Skeletal muscle tissue (tissue), 5 donors: ENCODE data around the gene DAW1. TPM values are rescaled to one million over a fixed set of nuclear protein-coding genes. Genes with fewer than 3 reads are reported as not detected.

Source experiments
- H3K27ac ChIP-seq: one replicate; pipeline ENCODE4 v1.7.0; 2013; ENCODE audit warnings: mild to moderate bottlenecking, low read depth, low read length, inconsistent platforms
- H3K27me3 ChIP-seq, 3 donors: one replicate each; pipeline ENCODE4 v1.7.0; 2013; ENCODE audit warnings: low read length in 3 of 3; ENCODE audit not compliant: control insufficient read depth in 3 of 3, insufficient read depth in 3 of 3
- H3K36me3 ChIP-seq, 3 donors: one replicate each; pipeline ENCODE4 v1.7.0; 2013; ENCODE audit warnings: low read length in 3 of 3; ENCODE audit not compliant: control insufficient read depth in 3 of 3, insufficient read depth in 3 of 3
- H3K4me1 ChIP-seq, 3 donors: one replicate each; pipeline ENCODE4 v1.7.0; 2013; ENCODE audit warnings: low read length in 3 of 3, mild to moderate bottlenecking in 3 of 3; ENCODE audit not compliant: control insufficient read depth in 3 of 3, insufficient read depth in 3 of 3
- H3K4me3 ChIP-seq, 3 donors: one replicate each; pipeline ENCODE4 v1.7.0; 2013; ENCODE audit warnings: low read length in 3 of 3
- H3K9ac ChIP-seq, 3 donors: one replicate each; pipeline ENCODE4 v1.7.0; 2013; ENCODE audit warnings: low read length in 3 of 3, mild to moderate bottlenecking in 3 of 3, moderate library complexity in 2 of 3, low read depth in 1 of 3
- H3K9me3 ChIP-seq, 3 donors: one replicate each; pipeline ENCODE4 v1.7.0; 2013; ENCODE audit warnings: low read length in 3 of 3; ENCODE audit not compliant: control insufficient read depth in 3 of 3
- small RNA-seq: library from RNA; depleted of rRNA; stranded (forward); fragments of <200 nt; gene quantifications from one replicate; pipeline ENCODE3, GENCODE V24; 2014
- total RNA-seq: library from RNA; depleted of rRNA; stranded (reverse); fragments of >200 nt; gene quantifications from one replicate; pipeline ENCODE4 v1.2.3, GENCODE V29; 2014
- donor health status: Osteomylitis.

The DAW1 gene
- total RNA-seq, 1 donor from 2014 or later = not detected

GRCh38 chr2:227942021-227942420 is 70.6 kb downstream of the DAW1 start:
- H3K27me3 ChIP-seq = no peaks in the 10 kb centered on the region
- H3K9me3 ChIP-seq = no peaks in the 10 kb centered on the region
- H3K9ac ChIP-seq = no peak overlapping the region
- H3K27ac ChIP-seq = no peak overlapping the region
- H3K4me3 ChIP-seq = no peak overlapping the region
- no peaks in the 10 kb centered on the region for H3K4me1 ChIP-seq
- H3K36me3 ChIP-seq = no peaks in the 10 kb centered on the region

GRCh38 chr2:227942965-227943364 is 71.5 kb downstream of the DAW1 start:
- Histone ChIP-seq H3K4me3 (no peak overlapping the region), H3K9me3 (no peaks in the 10 kb centered on the region), H3K4me1 (no peaks in the 10 kb centered on the region), H3K36me3 (no peaks in the 10 kb centered on the region), H3K9ac (no peak overlapping the region), H3K27ac (no peak overlapping the region), H3K27me3 (no peaks in the 10 kb centered on the region)

- no peak overlapping the region for H3K4me3 ChIP-seq
- H3K27ac ChIP-seq = no peak overlapping the region
- H3K27me3 ChIP-seq = no peaks in the 10 kb centered on the region
- H3K4me1 ChIP-seq = no peaks in the 10 kb centered on the region
- H3K9me3 ChIP-seq = no peaks in the 10 kb centered on the region
- no peak overlapping the region for H3K9ac ChIP-seq
- H3K36me3 ChIP-seq = no peaks in the 10 kb centered on the region
Observed at GRCh38 chr2:227960317-227960716, 88.9 kb downstream of the DAW1 start.

GRCh38 chr2:227971619-227972230 is 100.3 kb downstream of the DAW1 start:
- H3K36me3 ChIP-seq = no peaks in the 10 kb centered on the region
- H3K27me3 ChIP-seq = no peaks in the 10 kb centered on the region
- H3K9ac ChIP-seq = no peak overlapping the region
- no peak overlapping the region for H3K27ac ChIP-seq
- no peaks in the 10 kb centered on the region for H3K9me3 ChIP-seq
- H3K4me1 ChIP-seq = no peaks in the 10 kb centered on the region
- H3K4me3 ChIP-seq = no peak overlapping the region

- Histone ChIP-seq H3K27ac (no peak overlapping the region), H3K9ac (no peak overlapping the region), H3K4me1 (no peaks in the 10 kb centered on the region), H3K27me3 (no peaks in the 10 kb centered on the region), H3K9me3 (no peaks in the 10 kb centered on the region), H3K36me3 (no peaks in the 10 kb centered on the region), H3K4me3 (no peak overlapping the region)
Observed at GRCh38 chr2:227973241-227973640, 101.8 kb downstream of the DAW1 start.

Small RNA genes within 50 kb of the gene (small RNA-seq; reads per million reads assigned to genes)
- not detected for gene RF00402

Other genes with a start within 250 kb of the DAW1 start
- not detected for gene SCYGR5, start 204.8 kb upstream of the DAW1 start, total RNA-seq
- gene SLC19A3, start 153.6 kb upstream of the DAW1 start, total RNA-seq = 4.2 TPM
- gene SCYGR6, start 146.9 kb upstream of the DAW1 start, total RNA-seq = not detected
- not detected for gene SCYGR7, start 143.3 kb upstream of the DAW1 start, total RNA-seq
- not detected for gene SCYGR8, start 125.7 kb upstream of the DAW1 start, total RNA-seq
- not detected for gene CCL20, start 57.8 kb upstream of the DAW1 start, total RNA-seq